ENCODE measurements around the gene C15orf40.
A peak's percentile ranks its signal among the peaks of the same experiment; 100 is the strongest.

C15orf40 gene

GRCh38 chr15:83011271-83012075, at the start of gene C15orf40:
TSS of gene C15orf40 (minus strand) at chr15:83011639. CDS start at chr15:83011607, 32 bp downstream.
- no peaks in the 10 kb centered on the region for H3K9me3 Mint-ChIP-seq

DNA sequence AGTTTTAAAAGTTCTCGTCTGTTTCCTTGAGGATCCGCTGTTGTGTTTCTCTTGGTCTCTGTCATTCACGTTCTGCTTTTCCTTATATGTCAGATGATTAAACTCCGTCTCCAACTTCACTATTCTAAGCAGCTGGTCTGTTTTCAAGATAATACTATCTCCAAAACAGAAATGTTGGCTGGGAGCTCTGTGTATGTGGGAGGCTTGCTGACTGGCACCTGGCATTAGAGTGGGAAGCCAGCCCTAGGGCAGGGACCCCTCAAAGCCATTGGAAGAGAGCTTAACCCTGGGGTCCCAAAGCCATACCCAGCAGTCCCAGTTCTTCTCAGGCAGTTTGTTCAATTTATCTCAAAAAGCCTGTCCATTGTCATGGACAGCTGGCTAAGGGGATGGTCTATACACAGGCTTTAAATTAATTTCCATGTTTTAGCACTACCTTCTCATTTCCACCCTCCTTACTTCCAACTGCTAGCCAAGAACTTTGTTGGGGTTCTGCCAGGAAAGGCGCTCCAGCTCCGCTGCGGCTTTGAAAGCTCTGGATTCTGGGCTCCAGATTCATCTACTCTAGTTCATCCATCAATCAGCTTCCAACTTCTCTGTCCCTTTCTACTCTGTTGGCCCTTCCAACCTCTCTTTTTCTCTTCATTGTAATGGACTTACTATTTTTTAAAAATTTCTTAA, 46.4 kb upstream of the C15orf40 start:
- H3K27me3 Mint-ChIP-seq (ENCODE audit: low read depth) = no peaks in the 10 kb centered on the region
- no peaks in the 10 kb centered on the region for H3K9me3 Mint-ChIP-seq
- TF ChIP-seq CTCF (IDR thresholded peaks at IDR 0.05; ENCODE audit: unreplicated experiment in 3 of 3) = no peak
- H3K27ac Mint-ChIP-seq = peak overlapping the region; percentile 33 to 68 (median 55)
- H3K4me1 Mint-ChIP-seq = peaks cover 10% of the 10 kb centered on the region
- no peak overlapping the region for H3K4me3 Mint-ChIP-seq
- peaks cover 30% of the 10 kb centered on the region for H3K36me3 Mint-ChIP-seq (ENCODE audit: low read depth)

More at GRCh38 chr15:83011271-83012075, at the start of gene C15orf40:
- Mint-ChIP-seq H3K4me1 (peaks cover 39% of the 10 kb centered on the region), H3K4me3 (peak within 1 kb of the TSS; percentile 97 to 100 (median 98)), H3K27ac (peak within 1 kb of the TSS; percentile 88 to 97 (median 95)), H3K36me3 (ENCODE audit: low read depth) (peaks cover 45% of the 10 kb centered on the region), H3K27me3 (ENCODE audit: low read depth) (no peaks in the 10 kb centered on the region)
- TF ChIP-seq CTCF (IDR thresholded peaks at IDR 0.05; ENCODE audit: unreplicated experiment in 3 of 3) = peak; percentile 54 to 56 (median 55)

DNA sequence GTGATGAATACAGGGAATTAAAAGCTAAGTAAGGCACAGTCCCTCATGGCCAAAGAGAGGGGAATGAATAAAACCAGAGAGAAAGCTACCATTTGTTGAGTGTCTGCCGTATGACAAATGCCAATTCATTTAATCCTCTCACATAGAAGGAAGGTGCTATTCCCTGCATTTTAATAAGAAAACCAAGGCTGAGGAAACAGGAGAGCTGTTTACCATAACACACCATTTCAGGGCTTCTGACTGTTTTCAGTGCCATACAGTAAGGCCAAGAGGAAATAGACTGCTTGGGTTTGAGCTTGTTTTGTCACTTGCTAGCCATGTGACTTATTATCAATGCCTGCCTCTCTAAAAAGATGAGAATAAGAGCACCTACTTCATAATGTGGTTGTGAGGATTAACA, 45.6 kb upstream of the C15orf40 start:
- Mint-ChIP-seq H3K9me3 (no peaks in the 10 kb centered on the region), H3K4me3 (no peak overlapping the region), H3K36me3 (ENCODE audit: low read depth) (peaks cover 30% of the 10 kb centered on the region), H3K27me3 (ENCODE audit: low read depth) (no peaks in the 10 kb centered on the region), H3K27ac (no peak overlapping the region), H3K4me1 (peaks cover 10% of the 10 kb centered on the region)
- no peak for TF ChIP-seq CTCF (IDR thresholded peaks at IDR 0.05; ENCODE audit: unreplicated experiment in 3 of 3)

DNA sequence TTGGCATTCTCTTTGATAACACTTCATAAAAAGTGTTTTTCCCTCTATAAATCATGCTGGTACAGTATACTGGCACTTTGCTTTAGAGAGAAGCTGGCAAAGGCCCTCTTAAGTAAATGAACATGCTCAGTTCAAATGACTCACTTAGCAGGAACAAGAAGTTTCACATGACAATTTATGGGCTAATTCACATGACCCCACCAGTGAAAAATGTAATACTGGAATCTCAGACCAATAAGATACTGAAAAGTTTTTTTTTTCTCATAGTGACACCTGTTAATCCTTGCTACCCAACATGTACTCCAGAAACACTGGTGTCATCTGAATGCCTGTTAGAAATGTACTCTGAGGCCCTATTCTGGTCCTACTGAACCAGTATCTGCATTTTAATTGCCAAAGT, 41.7 kb upstream of the C15orf40 start:
- Mint-ChIP-seq H3K4me3 (no peak overlapping the region), H3K27me3 (ENCODE audit: low read depth) (no peaks in the 10 kb centered on the region), H3K9me3 (no peaks in the 10 kb centered on the region), H3K36me3 (ENCODE audit: low read depth) (peaks cover 54% of the 10 kb centered on the region), H3K4me1 (peaks cover 9% of the 10 kb centered on the region), H3K27ac (no peak overlapping the region)
- TF ChIP-seq CTCF (IDR thresholded peaks at IDR 0.05; ENCODE audit: unreplicated experiment in 3 of 3) = no peak

- H3K27ac Mint-ChIP-seq = no peak overlapping the region
- TF ChIP-seq CTCF (IDR thresholded peaks at IDR 0.05; ENCODE audit: unreplicated experiment in 3 of 3) = no peak
- no peaks in the 10 kb centered on the region for H3K27me3 Mint-ChIP-seq (ENCODE audit: low read depth)
- H3K36me3 Mint-ChIP-seq (ENCODE audit: low read depth) = peaks cover 70% of the 10 kb centered on the region
- no peak overlapping the region for H3K4me3 Mint-ChIP-seq
- H3K4me1 Mint-ChIP-seq = no peaks in the 10 kb centered on the region
- no peaks in the 10 kb centered on the region for H3K9me3 Mint-ChIP-seq
Observed at GRCh38 chr15:83046558-83047127, 35.2 kb upstream of the C15orf40 start.
